Measurements from ENCODE around the gene AQP2. TPM values are rescaled to one million over a fixed set of nuclear protein-coding genes. Genes with fewer than 3 reads are reported as not detected.

Gene AQP2
- total RNA-seq, 2 experiments from 2014 or later, result not detected

GRCh38 chr12:49969651-49970429 is 19.3 kb downstream of the AQP2 start:
- intact Hi-C loops (cut with micrococcal nuclease; ENCODE audit: unreplicated experiment), result loop anchor here (5.0 kb wide), 2 partner anchors 67 to 197 kb away; partner anchors contain the start of gene CERS5

GRCh38 chr12:49970658-49971057 is 20.1 kb downstream of the AQP2 start:
- DNase-seq (ENCODE audit: low spot score), result no peak
- no peaks in the 10 kb centered on the region for H3K9me3 ChIP-seq (ENCODE audit: low read length)
- H3K79me2 ChIP-seq (ENCODE audit: insufficient read depth, low read depth, low read length), result no peaks in the 10 kb centered on the region
- ChIA-PET CTCF (ENCODE audit: unreplicated experiment) (interaction anchor here (0.6 kb wide), 1 partner anchor 28 kb away, joined by 9 read pairs; no protein-coding TSS in a partner anchor), POLR2A (interaction anchor here (0.6 kb wide), 1 partner anchor 11 kb away, joined by 3 read pairs; no protein-coding TSS in a partner anchor)
- H3K9me2 ChIP-seq (ENCODE audit: insufficient read depth, low read length), result no peaks in the 10 kb centered on the region
- peaks cover 9% of the 10 kb centered on the region for H3K4me1 ChIP-seq (ENCODE audit: insufficient read depth, low read length, poor library complexity, severe bottlenecking)
- no peak overlapping the region for H2AFZ ChIP-seq (ENCODE audit: low read length)
- H4K20me1 ChIP-seq (ENCODE audit: insufficient read depth, low read length), result no peaks in the 10 kb centered on the region
- no peak overlapping the region for H3K4me2 ChIP-seq (ENCODE audit: low read length)
- TF ChIP-seq EZH2phosphoT487 (IDR thresholded peaks at IDR 0.05; ENCODE audit: borderline replicate concordance, low read depth, low read length), result no peak
- TF ChIP-seq CTCF (conservative IDR thresholded peaks at IDR 0.05; ENCODE audit: low read length), result no peak
- no peaks in the 10 kb centered on the region for H3K36me3 ChIP-seq (ENCODE audit: insufficient read depth, low read length)
- no TSS peak for BruUV-seq (replicated peaks)
- H3K4me3 ChIP-seq (ENCODE audit: low read depth, low read length, poor library complexity, severe bottlenecking), result no peak overlapping the region
- H3K27ac ChIP-seq (ENCODE audit: low read depth, low read length, poor library complexity, severe bottlenecking), result no peak overlapping the region
- intact Hi-C loops (cut with micrococcal nuclease; ENCODE audit: unreplicated experiment), result no loop called here

More at GRCh38 chr12:49969651-49970429, 19.3 kb downstream of the AQP2 start:
- Histone ChIP-seq H3K4me2 (ENCODE audit: low read length) (no peak overlapping the region), H3K27ac (ENCODE audit: low read depth, low read length, poor library complexity, severe bottlenecking) (no peak overlapping the region), H3K9me2 (ENCODE audit: insufficient read depth, low read length) (no peaks in the 10 kb centered on the region), H3K4me3 (ENCODE audit: low read depth, low read length, poor library complexity, severe bottlenecking) (no peak overlapping the region), H3K4me1 (ENCODE audit: insufficient read depth, low read length, poor library complexity, severe bottlenecking) (peaks cover 9% of the 10 kb centered on the region), H3K36me3 (ENCODE audit: insufficient read depth, low read length) (no peaks in the 10 kb centered on the region), H4K20me1 (ENCODE audit: insufficient read depth, low read length) (no peaks in the 10 kb centered on the region), H2AFZ (ENCODE audit: low read length) (no peak overlapping the region), H3K79me2 (ENCODE audit: insufficient read depth, low read depth, low read length) (no peaks in the 10 kb centered on the region), H3K9me3 (ENCODE audit: low read length) (no peaks in the 10 kb centered on the region)
- ChIA-PET CTCF (ENCODE audit: unreplicated experiment) (interaction anchor here (0.6 kb wide), 2 partner anchors 10 to 28 kb away, joined by 6 to 9 read pairs; no protein-coding TSS in a partner anchor), POLR2A (interaction anchor here (0.5 to 0.8 kb wide), 2 partner anchors 80 to 254 kb away, joined by 3 to 4 read pairs; no protein-coding TSS in a partner anchor)
- BruUV-seq (replicated peaks), result no TSS peak
- no peak for DNase-seq (ENCODE audit: low spot score)
- TF ChIP-seq CTCF (conservative IDR thresholded peaks at IDR 0.05; ENCODE audit: low read length), result no peak
- TF ChIP-seq EZH2phosphoT487 (IDR thresholded peaks at IDR 0.05; ENCODE audit: borderline replicate concordance, low read depth, low read length), result no peak

GRCh38 chr12:49971141-49971540 is 20.6 kb downstream of the AQP2 start:
- Histone ChIP-seq H3K36me3 (ENCODE audit: insufficient read depth, low read length) (no peaks in the 10 kb centered on the region), H4K20me1 (ENCODE audit: insufficient read depth, low read length) (no peaks in the 10 kb centered on the region), H3K79me2 (ENCODE audit: insufficient read depth, low read depth, low read length) (no peaks in the 10 kb centered on the region), H3K9me2 (ENCODE audit: insufficient read depth, low read length) (no peaks in the 10 kb centered on the region), H3K27ac (ENCODE audit: low read depth, low read length, poor library complexity, severe bottlenecking) (no peak overlapping the region), H3K4me2 (ENCODE audit: low read length) (no peak overlapping the region), H3K9me3 (ENCODE audit: low read length) (no peaks in the 10 kb centered on the region), H2AFZ (ENCODE audit: low read length) (no peak overlapping the region), H3K4me3 (ENCODE audit: low read depth, low read length, poor library complexity, severe bottlenecking) (no peak overlapping the region), H3K4me1 (ENCODE audit: insufficient read depth, low read length, poor library complexity, severe bottlenecking) (peaks cover 9% of the 10 kb centered on the region)
- ChIA-PET CTCF (ENCODE audit: unreplicated experiment) (no interaction called here), POLR2A (interaction anchor here (0.6 kb wide), 2 partner anchors 11 to 31 kb away, joined by 3 read pairs; no protein-coding TSS in a partner anchor)
- no peak for DNase-seq (ENCODE audit: low spot score)
- intact Hi-C loops (cut with micrococcal nuclease; ENCODE audit: unreplicated experiment), result no loop called here
- no peak for TF ChIP-seq EZH2phosphoT487 (IDR thresholded peaks at IDR 0.05; ENCODE audit: borderline replicate concordance, low read depth, low read length)
- TF ChIP-seq CTCF (conservative IDR thresholded peaks at IDR 0.05; ENCODE audit: low read length), result no peak
- BruUV-seq (replicated peaks), result no TSS peak
